Ishikawa (cell line): ENCODE results near the gene TSPAN18.

Experiments used
- CEBPB ChIP-seq: IDR thresholded peaks from 2 replicates; pipeline ENCODE4 v1.6.1; 2012
- EP300 ChIP-seq: IDR thresholded peaks from 2 replicates; pipeline ENCODE4 v1.6.1; 2012; ENCODE audit warnings: borderline replicate concordance
- YY1 ChIP-seq: IDR thresholded peaks from 2 replicates; pipeline ENCODE4 v1.6.1; 2012; ENCODE audit warnings: low read depth
- ZBTB7A ChIP-seq: IDR thresholded peaks from 2 replicates; pipeline ENCODE4 v1.6.1; 2012; ENCODE audit warnings: low read depth
- TF ChIP-seq, protein P1 (sequence below): IDR thresholded peaks from 2 replicates; pipeline ENCODE4 v1.6.1; 2012; ENCODE audit warnings: low read depth, mild to moderate bottlenecking

DNA sequence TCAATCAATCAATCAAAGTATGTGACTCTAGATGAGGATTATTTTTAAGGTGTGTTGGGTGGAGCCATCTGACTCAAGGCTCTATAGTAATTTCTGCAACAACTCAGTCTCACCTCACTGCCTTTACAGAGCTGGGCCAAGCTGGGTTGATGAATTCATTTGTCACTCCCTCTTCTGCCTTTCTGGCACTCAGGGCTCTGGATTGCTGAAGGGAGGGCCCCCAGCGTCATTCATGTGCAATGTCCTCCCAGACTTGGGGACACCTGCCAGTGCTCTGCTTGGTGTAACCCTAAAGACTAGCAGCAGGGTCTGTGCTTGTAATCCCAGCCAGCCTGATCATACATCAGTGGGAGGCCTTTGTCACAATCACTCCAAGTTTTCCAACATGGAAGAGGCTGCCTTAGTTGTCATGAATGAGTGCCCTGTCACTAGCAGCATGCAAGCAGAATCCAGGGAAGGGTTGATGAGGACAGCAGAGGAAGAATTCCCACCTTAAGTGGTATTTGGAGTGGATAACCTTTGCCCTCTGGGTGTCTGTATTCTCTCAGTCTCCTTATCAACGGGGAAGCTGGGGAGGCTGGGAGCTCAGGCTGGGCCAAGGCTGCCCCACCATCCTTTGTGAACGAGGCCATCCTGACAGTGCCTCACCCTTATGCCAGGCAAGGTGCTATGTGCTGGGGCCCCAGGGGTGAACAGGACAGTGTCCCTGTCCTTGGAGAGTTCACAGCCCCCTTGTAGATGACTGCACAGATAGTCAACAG lies 225.9 kb downstream of the TSPAN18 start:
- TF ChIP-seq, protein P1, sequence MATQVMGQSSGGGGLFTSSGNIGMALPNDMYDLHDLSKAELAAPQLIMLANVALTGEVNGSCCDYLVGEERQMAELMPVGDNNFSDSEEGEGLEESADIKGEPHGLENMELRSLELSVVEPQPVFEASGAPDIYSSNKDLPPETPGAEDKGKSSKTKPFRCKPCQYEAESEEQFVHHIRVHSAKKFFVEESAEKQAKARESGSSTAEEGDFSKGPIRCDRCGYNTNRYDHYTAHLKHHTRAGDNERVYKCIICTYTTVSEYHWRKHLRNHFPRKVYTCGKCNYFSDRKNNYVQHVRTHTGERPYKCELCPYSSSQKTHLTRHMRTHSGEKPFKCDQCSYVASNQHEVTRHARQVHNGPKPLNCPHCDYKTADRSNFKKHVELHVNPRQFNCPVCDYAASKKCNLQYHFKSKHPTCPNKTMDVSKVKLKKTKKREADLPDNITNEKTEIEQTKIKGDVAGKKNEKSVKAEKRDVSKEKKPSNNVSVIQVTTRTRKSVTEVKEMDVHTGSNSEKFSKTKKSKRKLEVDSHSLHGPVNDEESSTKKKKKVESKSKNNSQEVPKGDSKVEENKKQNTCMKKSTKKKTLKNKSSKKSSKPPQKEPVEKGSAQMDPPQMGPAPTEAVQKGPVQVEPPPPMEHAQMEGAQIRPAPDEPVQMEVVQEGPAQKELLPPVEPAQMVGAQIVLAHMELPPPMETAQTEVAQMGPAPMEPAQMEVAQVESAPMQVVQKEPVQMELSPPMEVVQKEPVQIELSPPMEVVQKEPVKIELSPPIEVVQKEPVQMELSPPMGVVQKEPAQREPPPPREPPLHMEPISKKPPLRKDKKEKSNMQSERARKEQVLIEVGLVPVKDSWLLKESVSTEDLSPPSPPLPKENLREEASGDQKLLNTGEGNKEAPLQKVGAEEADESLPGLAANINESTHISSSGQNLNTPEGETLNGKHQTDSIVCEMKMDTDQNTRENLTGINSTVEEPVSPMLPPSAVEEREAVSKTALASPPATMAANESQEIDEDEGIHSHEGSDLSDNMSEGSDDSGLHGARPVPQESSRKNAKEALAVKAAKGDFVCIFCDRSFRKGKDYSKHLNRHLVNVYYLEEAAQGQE: no peak
- TF ChIP-seq EP300 (no peak), ZBTB7A (no peak), CEBPB (no peak), YY1 (no peak)
